Measurements from ENCODE around the gene CNTFR.

The CNTFR gene

GRCh38 chr9:34522971-34523797, 66.3 kb downstream of the CNTFR start, which contains the start of gene ENHO:
TSS of gene ENHO (minus strand) at chr9:34522990. CDS start at chr9:34521695, 1,295 bp downstream.
- peak; percentile 48 for DNase-seq (ENCODE audit: low read depth)

DNA sequence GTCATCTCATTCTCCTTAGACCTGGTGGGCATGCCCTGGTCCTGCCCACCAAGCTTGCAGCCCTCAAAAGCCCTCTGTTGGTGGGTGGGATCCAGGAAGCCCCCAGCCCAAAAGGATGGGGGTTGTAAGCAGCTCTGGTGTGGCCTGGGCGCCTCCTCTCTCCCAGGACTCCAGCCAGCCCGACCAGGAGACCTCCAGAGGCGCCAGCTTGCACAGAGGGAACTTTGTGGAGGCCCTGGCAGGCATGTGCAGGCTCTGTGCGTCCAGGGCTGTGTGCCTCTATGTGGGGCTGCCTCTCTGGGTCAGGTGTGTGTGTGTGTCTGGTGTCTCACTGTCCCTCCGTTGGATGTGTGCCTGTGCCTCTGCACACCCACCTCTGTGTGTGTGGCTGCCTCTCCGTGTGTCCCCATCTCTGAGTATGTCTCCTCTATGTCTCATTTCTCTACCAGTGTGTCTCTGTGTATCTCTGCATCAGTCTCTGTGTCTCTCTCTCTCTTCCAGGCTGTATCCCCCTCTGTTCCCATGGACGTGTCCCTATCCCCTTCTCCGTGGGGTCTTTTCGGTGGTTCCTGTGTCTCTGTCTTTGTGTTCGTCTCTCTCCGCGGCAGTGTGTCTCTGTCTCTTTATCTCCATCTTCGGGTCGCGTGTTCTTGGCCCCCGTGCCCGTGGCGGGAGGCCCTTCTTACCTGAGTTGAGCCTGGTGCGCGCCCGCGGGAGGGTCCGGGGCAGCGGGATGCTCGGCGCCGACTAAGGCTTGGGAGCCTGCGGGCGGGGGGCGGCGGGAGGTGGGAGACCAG, 67.2 kb downstream of the CNTFR start:
- DNase-seq (ENCODE audit: low read depth): no peak

DNA sequence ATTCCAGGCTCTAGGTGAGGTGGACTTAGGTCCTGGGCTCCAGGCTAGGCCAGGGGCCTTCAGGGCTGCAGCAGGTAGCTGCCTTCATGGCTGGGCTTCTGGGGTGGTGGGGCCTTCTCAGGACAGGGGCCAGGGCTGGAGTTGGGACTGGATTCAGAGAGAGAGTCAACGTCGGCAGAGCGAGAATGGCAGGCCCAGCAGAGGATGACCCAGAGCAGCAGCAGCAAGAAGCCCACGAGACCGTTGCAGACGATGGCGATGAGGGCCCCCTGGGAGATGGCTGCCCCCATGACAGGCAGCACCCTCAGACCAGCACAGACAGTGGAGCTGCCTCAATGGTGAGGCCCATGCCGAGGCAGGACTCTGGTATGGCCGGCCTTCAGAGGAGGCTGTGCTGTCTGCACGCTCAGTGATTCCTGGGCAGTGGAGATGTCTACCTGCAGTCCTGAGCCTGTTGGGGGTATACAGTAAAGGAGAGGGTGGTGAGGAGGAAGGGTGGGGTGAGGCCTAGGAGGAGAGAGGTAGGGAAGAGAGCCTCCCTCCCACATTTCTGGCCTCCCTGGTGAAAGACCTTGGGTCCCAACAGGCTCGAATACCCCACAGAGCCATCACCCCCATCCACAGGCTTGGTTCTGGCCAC, 68.0 kb downstream of the CNTFR start:
- DNase-seq (ENCODE audit: low read depth): no peak

DNA sequence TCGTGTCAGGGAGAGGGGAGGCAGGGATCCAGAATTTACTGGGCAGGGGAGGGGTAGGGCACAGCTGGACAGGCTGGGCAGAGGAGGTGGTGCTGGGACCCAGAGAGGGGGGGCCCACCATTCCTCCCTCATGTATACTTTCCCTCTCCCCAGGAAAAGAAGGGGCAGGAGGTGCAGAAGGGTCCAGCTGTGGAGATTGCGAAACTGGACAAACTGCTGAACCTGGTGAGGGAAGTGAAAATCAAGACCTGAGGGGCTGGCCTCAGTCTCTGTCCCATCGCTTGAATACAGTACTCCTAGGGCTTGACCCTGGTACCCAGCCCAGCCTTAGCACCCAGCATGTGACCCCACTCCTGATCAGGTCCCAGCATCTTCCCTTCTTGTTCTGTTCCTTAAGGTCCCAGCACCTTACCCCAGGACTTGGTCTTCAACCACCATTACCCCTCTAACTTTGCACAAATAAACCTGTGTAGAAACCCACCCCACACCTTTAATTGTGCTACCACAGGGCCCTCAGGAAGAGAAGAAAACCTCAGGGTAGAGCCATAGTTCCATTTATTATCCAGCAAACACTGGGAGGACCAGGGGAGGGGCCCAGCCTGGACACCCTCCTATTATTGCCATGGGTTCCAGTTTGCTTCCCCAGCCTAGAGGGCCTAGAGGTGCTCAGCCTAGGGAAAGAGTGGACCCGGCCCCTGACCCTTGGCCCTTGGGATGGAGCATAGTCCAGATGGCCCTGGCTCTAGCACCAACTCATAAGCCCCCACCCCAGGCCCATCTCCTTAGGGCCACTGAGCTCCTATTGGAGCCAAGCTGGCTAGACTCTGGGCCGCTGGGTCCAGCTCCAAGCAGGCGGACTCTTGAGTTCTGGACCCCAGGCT, 68.8 kb downstream of the CNTFR start:
- no peak for DNase-seq (ENCODE audit: low read depth)

DNA sequence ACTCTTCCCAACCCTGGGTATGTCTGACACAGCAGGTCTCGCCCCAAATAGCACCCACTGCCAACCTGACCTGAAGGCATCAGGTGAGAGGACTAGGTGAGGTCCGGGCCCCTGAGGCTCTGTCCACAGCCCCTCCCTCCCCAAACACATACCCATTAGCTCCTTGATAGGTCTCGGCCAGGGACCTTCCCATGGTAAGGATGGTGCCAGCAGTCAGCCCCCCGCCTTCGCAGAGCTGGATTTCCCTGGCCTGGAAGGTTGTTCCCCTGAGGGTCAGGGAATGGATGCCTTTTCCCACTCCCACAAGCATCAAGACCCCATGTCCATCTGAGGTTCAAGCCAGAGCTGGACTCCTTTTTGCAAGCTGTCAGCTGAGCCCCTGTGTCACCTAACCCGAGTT, 69.4 kb downstream of the CNTFR start:
- no peak for DNase-seq (ENCODE audit: low read depth)

- DNase-seq (ENCODE audit: low read depth): no peak
These were observed 70.1 kb downstream of the CNTFR start for GRCh38 chr9:34519321-34520020.

GRCh38 chr9:34518896-34519295, 70.6 kb downstream of the CNTFR start:
- no peak for DNase-seq (ENCODE audit: low read depth)

GRCh38 chr9:34518110-34518616, 71.4 kb downstream of the CNTFR start:
- no peak for DNase-seq (ENCODE audit: low read depth)

GRCh38 chr9:34517185-34517584, 72.3 kb downstream of the CNTFR start:
- no peak for DNase-seq (ENCODE audit: low read depth)

DNA sequence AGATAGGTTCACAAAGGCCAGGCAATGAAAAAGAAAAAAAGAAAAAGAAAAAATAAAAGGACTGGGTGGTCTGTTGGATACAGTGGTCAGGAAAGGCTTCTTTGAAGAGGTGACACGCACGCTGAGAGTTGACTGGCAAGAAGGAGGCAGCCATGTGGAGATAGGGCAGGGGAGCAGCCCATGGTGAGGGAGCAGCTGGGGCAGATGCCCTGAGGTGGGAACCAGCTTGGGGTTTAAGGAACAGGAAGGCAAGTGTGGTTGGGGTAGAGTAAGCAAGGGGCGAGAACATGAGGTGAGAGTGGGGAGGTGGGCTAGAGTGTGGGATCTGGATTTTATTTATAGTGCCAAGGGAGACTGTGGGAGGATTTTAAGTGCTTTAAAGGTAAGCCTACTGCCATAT, 73.6 kb downstream of the CNTFR start:
- no peak for DNase-seq (ENCODE audit: low read depth)

- no peak for DNase-seq (ENCODE audit: low read depth)
These were observed 74.7 kb downstream of the CNTFR start for GRCh38 chr9:34514816-34515215.

DNA sequence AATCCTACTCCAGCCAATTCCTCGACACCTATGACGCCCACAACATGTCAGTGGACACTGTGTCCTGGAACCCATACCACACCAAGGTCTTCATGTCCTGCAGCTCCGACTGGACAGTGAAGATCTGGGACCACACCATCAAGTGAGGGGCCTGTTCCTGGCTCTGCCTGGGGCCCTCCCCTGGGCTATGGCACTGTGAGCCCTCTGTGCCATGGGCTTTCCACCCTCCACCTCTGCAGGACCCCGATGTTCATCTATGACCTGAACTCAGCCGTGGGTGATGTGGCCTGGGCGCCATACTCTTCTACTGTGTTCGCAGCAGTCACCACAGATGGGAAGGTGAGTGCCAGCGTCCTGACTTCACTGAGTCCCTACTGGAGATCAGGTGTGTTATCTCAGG, 75.1 kb downstream of the CNTFR start:
- no peak for DNase-seq (ENCODE audit: low read depth)

GRCh38 chr9:34513567-34514214, 75.8 kb downstream of the CNTFR start:
- no peak for DNase-seq (ENCODE audit: low read depth)

GRCh38 chr9:34512131-34513078, 77.1 kb downstream of the CNTFR start:
- DNase-seq (ENCODE audit: low read depth): no peak

DNA sequence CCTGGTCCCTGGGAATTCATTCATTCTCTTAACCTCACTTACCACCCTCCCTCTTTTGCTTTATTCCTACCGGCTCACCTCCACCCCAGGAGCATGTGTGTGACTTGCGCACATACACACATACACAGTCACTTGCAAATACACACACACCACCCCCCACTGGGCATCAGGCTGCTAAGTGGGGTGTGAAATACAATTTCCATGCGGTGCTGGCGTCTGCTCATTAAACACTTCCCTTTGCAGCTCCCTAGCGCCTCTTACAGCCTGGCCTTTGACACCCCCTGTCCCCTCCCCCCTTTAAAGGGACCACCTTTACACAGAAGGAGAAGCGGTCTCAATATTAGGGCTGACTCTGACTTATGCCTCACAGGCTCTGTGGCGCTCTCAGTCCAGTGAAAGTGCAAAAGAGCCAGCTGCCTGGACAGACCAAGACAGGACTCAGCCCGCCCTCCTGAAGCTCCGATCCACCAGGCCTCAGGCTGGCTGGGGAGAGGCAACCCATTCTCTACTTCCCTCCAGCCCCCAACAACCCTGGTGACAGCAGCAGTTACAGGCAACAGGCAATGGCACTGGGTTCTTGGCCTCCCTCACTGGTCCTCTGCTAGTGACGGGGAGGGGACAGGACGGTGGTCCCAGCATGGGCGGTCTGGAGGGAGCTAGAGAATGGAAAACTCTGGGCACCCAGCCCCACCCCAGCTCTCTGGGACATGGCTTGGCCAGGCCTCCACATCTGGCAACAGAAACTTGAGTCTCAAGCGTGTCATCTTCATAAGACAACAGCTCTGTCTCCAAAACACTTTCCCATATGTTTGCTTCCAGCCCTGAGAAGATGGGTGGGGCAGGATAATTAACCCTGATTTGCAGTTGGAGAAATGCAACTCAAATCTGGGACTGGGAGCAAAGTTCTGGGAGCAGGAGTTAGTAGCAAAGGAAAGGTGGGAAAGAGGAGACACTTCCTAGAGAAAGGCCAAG, 78.7 kb downstream of the CNTFR start:
- DNase-seq (ENCODE audit: low read depth): no peak

DNA sequence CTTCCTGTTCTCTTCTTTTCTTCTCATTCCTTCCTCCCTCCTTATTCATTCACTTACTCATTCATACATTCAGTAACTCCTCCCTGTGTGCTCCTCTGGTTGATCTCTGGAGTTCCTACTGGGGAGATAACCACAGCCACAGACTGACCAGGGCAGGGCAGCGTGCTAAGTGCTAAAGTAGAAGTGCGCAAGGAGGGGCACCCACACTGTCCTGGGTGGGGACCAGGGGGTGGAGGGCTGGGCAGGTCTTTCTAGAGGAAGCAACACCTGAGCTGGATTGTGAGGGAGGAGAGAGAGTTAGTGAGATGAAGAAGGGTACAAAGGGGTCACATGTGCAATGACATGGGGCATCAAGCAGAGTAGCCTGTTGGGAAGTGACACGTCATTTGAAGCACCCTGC, 80.6 kb downstream of the CNTFR start:
- DNase-seq (ENCODE audit: low read depth): no peak

DNA sequence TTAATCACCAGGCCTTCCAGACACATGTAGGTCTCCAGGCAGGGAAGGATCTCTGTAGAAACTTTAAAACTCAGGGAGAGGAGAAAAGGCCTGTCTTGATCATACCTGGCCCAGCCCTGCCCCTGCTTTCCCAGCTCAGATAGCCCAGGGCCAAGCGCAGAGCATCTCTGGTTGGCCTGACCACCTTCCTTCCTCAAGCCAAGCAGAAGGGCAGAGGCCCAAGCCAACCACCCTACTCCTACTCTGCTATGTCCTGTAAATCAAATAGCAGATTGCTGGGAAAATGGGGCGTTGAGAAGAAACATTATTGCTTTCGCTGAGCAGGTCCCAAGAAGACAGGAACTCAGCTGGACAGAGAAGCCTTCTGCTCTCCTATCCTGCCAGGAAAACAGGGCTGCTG, 81.1 kb downstream of the CNTFR start:
- no peak for DNase-seq (ENCODE audit: low read depth)

DNA sequence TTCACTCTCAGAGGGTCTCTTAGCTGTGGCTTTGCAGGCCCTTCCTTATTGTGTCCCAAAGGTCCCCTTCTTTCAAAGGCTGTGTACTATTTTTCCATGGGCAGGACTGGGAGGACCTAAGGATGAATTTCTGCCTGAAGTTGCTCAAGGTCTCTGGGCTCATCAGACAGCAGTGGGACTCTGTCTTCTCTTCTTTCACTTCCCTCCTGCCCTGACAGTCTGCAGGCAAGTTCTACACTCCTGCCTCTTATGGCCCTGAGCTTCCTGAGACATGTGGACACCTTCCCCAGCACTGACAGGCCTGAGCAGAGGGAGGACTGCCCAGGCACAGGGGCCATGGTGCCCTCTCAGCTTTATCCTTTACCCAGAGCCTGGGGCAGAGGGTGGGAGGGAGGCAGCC, 81.6 kb downstream of the CNTFR start:
- DNase-seq (ENCODE audit: low read depth): no peak

Measured in HS-5 (cell line).